T-helper 2 cell (primary cell): ENCODE data around the gene ADM5.

Experiments used
- DNase-seq, 5 experiments: peaks; one replicate each; pipeline versions ENCODE4 v3.0.0 to v3.0.0-alpha.2; 2012 to 2022
- total RNA-seq, 2 donors: gene quantifications; one replicate each; lab custom pipeline; 2026; lab: John Stamatoyannopoulos, UW

Gene ADM5
- 2.3 to 4.7 reads per million in 2 donors for total RNA-seq

DNA sequence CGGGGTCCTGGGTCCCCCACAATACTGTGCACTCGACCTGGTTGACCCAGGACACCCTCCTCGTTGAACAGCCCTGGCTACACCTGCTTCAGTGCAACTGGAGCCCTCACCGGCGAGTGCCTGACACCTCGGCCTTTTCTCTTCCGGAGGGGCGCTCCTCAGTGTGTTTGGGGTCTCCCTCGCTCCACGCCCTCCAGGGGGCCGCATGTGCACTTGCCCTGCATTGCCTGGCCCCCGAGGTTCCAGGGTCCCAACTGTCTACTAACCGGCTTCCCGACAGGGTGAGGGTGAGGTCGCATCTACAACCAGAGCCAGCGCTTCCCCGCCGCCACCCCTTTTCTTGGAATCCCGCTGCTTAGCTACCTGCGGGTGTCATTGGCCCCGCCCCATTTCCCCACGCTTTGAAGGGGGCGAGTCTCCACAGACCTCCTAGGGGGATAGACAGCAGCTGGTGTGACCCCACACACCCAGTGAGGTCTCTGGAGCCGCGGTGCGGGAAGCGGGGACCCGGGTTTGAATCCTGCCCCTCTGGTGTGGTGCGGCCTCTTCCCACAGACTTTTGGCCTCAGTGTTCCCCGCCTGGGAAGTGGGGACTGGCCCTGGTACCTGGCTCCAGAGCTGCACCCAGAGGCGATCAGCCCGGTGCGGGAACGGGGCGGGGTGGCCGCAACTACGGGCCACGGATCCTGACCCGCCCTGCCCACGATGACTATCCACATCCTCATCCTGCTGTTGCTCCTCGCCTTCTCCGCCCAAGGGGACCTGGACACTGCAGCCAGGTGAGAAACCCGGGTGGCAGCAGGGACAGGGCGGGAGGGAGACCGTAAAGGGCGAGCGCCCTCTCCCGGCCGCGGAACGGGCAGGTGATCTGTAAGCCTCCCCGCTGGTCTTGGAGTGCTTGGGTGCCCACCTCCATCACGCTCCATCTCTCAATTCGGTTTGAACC lies at the start of gene ADM5:
ADM5 (plus strand) TSS at position 462 of the 946 bp plus-strand sequence; CDS start at position 706, 244 bp downstream.
- DNase-seq = peak in 1 of 5 experiments; percentile 22

DNA sequence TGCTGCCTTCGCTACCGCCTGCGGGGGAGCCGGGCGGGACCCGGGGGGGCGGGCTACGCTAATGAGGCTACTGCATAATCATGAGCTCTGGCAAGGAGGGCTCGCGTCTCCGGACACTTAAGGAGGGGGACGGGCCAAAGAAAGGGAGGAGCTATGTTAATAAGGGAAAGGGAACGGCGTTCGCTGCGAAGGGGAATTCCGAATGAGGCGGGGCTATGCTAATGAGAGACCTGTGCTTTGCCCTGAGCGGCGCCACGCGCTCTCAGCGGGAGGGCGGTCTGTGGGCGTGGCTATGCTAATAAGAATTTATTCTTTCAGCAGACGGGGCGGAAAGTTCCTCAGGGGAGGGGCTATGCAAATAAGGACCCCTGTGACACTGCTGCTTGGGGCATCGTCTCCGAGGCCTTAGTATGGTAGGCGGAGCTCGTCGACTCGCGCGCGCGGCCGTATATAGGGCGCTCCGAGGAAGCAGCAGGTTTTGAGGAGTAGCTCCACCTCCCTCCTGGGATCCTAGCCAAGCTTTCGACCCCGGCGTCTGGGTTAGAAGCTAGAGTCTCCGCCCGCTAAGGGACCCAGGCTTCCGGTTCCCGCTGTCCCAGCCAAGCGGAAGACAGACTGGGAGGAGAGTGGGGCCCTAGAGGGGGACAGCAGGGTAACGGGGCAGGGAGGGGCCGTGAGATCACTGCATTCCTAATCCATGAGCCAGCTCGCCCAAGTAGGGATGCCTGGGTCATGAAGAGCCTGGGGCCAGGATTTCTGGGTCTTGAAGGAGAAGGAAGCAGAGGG lies 49.1 kb upstream of the ADM5 start, which contains the start of gene RRAS:
RRAS (minus strand) TSS at position 31 of the 786 bp plus-strand sequence. CDS start 45 bp downstream, outside the sequence.
- DNase-seq = peak; percentile 96 to 100 (median 100)

GRCh38 chr19:49641688-49642491 lies 47.5 kb upstream of the ADM5 start, which contains the start of gene SCAF1:
SCAF1 (plus strand) TSS chr19:49642209; CDS start chr19:49645027, 2,818 bp downstream.
- peak; percentile 98 to 100 (median 99) for DNase-seq

DNA sequence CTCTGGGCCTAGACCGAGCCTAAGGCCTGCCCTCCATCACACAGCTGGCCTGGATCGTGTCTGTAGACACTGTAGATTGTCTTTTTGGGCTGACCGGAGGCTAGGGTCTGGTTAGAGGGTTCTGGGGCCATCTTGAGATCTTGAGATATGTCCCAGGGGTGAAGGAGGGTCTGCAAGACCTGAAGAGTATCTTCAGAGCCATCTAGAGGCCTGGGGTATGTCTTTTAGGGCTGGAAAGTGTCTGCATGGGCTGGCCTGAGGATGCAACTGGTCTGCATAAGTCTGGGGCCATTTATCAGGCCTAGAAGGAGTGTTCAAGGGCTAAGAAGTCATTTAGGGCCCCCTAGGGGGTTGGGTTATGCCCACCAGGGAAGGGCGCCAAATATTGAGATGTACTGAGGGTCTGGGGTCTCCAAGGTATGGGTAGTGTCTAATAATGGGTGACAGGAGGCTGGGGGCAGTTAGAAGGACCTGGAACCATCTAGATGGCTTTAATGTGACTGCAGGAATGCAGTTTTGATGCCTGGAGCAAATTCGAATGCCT lies 46.8 kb upstream of the ADM5 start:
- no peak for DNase-seq

DNA sequence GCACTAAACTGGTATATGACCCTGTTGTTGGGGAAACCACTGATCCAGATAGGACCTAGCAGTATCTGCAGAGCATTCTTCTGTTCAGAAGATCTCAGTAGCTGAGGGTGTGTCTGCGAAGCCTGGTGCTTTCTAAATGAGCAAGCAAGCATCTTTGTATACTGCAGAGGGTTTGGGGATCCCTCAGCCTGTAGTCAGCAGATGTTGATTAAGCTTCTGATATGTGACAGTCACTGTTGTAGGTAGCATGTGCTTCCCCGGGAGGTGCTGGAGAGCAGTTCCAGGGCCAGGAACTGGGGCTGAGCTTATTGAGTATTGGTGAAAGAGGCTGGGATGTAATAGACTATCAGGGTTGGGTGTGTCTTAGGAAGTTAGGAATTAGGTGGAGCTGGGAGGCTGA lies 45.9 kb upstream of the ADM5 start:
- peak in 1 of 5 experiments; percentile 88 for DNase-seq

- DNase-seq = no peak
Observed at GRCh38 chr19:49645592-49645991, 43.8 kb upstream of the ADM5 start.

DNA sequence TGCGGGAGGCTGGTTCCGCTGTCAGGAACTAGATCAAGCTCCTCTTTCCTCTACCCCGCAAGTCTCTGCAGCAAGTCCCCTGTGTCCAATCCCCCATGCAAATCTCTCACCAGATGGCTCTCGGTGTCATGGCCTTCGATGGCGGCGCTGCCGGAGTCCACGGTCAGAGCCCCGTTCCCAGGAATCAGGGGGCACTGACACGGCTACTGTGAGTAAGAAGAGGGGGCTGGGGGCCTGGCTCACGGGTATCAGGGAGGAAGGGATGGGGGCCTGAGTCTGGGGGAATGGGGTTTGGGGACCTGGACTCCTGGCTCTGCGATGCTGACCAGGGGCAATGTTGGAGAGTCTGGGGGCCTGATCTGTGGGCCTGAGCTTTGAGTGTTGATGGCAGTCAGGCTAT lies 43.4 kb upstream of the ADM5 start:
- no peak for DNase-seq

DNA sequence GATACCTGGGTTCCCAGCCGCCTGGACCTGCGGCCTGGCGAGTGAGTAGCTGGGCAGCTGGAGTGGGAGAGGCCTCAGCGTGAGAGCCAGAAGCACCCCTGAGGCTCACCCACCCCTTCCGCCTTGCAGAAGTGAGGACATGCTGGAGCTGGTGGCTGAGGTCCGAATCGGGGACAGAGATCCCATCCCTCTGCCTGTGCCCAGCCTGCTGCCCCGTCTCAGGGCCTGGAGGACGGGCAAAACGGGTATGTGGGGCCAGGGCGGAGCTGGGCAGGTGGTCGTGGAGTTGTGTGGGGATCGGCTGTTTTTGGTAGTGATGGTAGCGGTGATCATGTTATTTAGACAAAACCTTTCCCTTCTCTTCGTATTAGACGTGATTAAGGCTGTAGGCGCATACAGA lies 42.8 kb upstream of the ADM5 start:
- no peak for DNase-seq

DNA sequence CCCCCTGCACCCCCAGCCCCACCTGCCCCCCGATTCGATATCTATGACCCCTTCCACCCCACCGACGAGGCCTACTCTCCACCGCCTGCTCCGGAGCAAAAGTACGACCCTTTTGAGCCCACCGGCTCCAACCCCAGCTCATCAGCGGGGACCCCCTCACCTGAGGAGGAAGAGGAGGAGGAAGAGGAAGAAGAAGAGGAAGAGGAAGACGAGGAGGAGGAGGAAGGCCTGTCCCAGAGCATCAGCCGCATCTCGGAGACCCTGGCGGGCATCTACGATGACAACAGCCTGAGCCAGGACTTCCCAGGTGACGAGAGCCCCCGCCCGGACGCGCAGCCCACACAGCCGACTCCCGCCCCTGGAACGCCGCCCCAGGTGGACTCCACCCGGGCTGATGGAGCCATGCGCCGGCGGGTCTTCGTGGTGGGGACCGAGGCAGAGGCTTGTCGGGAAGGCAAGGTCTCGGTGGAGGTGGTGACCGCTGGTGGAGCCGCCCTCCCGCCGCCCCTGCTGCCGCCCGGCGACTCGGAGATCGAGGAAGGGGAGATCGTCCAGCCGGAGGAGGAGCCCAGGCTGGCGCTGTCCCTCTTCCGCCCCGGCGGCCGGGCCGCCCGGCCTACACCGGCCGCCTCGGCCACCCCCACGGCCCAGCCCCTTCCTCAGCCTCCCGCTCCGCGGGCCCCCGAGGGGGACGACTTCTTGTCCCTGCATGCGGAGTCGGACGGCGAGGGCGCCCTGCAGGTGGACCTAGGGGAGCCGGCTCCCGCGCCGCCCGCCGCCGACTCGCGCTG lies 38.2 kb upstream of the ADM5 start:
- DNase-seq = no peak

GRCh38 chr19:49651820-49652550 lies 37.4 kb upstream of the ADM5 start:
- DNase-seq = no peak

DNA sequence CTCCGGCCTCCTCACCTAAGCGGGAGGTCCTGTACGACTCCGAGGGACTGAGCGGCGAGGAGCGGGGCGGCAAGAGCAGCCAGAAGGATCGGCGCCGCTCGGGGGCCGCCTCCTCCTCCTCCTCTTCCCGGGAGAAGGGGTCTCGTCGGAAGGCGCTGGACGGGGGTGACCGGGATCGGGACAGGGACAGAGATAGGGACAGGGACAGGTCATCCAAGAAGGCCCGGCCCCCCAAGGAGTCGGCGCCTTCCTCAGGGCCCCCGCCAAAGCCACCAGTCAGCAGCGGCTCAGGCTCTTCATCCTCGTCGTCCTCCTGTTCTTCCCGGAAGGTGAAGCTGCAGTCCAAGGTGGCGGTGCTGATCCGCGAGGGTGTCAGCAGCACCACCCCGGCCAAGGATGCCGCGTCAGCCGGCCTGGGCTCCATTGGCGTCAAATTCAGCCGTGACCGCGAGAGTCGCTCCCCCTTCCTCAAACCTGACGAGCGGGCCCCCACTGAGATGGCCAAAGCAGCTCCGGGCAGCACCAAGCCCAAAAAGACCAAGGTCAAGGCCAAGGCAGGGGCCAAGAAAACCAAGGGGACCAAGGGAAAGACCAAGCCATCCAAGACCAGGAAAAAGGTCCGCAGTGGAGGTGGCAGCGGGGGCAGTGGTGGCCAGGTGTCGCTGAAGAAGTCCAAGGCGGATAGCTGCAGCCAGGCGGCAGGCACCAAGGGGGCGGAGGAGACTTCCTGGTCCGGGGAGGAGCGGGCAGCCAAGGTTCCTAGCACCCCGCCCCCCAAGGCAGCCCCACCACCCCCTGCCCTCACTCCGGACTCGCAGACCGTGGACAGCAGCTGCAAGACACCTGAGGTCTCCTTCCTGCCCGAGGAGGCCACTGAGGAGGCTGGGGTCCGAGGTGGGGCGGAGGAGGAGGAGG lies 36.6 kb upstream of the ADM5 start:
- no peak for DNase-seq

GRCh38 chr19:49653466-49653806 lies 36.0 kb upstream of the ADM5 start:
- no peak for DNase-seq

DNA sequence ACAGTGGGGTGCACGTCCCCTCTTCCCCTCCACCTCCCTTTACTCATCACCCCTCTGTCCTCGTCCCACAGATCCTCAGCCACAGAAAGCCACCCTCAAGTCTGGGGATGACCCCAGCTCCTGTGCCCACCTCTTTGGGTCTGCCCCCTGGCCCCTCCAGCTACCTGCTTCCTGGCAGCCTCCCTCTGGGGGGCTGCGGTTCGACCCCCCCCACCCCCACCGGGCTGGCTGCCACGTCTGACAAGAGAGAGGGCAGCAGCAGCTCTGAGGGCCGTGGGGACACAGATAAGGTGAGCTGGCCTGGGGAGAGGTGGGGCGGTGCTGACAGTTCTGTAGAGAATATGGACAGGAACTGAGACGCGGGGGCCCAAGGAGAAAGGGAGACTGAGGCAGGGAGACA lies 34.8 kb upstream of the ADM5 start:
- no peak for DNase-seq

DNA sequence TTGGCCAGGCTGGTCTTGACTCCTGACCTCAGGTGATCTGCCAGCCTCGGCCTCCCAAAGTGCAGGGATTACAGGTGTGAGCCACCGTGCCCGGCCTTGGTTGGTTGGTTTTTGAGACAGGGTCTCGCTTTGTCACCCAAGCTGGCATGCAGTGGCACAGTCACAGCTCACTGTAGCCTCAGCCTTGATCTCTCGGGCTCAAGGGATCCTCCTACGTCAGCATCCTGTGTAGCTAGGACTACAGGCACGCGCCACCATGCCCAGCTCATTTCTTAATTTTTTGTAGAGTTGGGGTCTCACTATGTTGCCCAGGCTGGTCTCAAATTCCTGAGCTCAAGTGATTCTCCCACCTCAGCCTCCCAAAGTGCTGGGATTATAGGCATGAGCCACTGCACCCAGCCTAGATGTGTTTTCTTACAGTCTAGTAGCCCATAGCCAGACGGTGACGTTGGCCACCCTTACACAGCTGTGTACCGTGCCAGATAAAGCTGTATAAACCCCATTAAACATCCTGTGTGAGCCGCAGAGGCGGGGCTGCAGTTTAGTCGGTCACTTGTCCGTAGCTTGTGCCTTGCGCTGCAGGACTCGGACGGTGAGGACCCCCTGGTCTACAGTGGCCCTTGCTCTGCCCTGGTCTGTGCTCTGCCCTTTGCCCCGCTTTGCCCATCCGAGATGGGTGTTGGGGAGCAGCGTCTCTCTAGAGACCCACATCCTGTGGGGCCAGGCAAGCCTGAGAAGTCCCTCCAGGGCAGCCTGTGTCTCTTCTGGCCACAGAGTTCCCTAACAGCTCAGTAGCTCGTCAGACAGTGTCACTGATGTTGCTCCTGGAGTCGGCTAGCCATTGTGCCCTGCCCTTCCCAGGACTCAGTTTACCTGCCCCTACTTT lies 33.6 kb upstream of the ADM5 start:
- no peak for DNase-seq

GRCh38 chr19:49656456-49657109 lies 32.8 kb upstream of the ADM5 start:
- DNase-seq = no peak

DNA sequence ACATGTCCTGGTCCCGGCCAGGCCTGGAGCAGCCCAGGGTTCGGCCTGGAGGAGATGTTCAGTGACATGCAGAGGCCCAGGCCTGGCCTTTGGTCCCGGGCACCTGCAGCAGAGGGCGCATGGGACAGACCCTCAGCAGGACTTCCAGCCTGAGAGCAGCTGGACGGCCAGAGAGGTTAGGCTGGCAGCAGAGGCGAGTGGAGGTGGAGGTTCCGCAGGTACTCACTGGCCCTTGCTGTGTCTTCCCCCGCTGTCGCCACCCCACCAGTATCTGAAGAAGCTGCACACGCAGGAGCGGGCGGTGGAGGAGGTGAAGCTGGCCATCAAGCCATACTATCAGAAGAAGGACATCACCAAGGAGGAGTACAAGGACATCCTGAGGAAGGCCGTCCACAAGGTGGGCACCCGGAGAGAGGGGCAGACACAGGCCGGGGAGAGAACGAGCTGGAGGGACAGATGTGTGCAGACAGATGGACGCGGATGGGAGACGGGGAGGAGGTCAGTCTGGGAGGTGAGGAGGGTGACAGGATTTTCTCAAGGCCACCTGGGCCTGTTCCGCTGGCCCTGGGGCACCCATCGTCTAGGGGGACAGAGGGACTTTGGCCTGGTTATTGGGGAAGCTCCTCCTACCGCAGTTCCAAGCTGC lies 31.8 kb upstream of the ADM5 start:
- no peak for DNase-seq

- DNase-seq = no peak
Observed at GRCh38 chr19:49658139-49658517, 31.3 kb upstream of the ADM5 start.
